Measurements from ENCODE around the gene AIFM3. TPM values are rescaled to one million over a fixed set of nuclear protein-coding genes. Genes with fewer than 3 reads are reported as not detected.

Gene AIFM3
- total RNA-seq, 2 donors from 2014 or later, result 0.58 TPM; not detected in 1

- Mint-ChIP-seq H3K4me1 (ENCODE audit: low read depth) (peaks cover 36% of the 10 kb centered on the region), H3K27me3 (ENCODE audit: low read depth) (no peaks in the 10 kb centered on the region), H3K36me3 (ENCODE audit: insufficient read depth in 2 of 2) (peaks cover 3 to 9% of the 10 kb centered on the region in 2 donors), H3K27ac (no peak overlapping the region), H3K9me3 (peaks cover 3 to 6% of the 10 kb centered on the region in 2 donors), H3K4me3 (no peak overlapping the region)
- DNase-seq (no peak), ATAC-seq (replicated peaks in 1 of 2) (no peak)
Observed at GRCh38 chr22:20977516-20978170, 10.6 kb downstream of the AIFM3 start.

- no peak for ATAC-seq (replicated peaks in 1 of 2)
Observed at GRCh38 chr22:20978419-20978818, 11.4 kb downstream of the AIFM3 start.

GRCh38 chr22:20979243-20979809 lies 12.3 kb downstream of the AIFM3 start:
- peaks cover 3 to 10% of the 10 kb centered on the region in 2 donors for H3K36me3 Mint-ChIP-seq (ENCODE audit: insufficient read depth in 2 of 2)
- H3K27me3 Mint-ChIP-seq (ENCODE audit: low read depth), result no peaks in the 10 kb centered on the region
- DNase-seq (peak; percentile 51 to 67), ATAC-seq (replicated peaks in 1 of 2) (peak; percentile 20 to 66)
- no peak overlapping the region for H3K27ac Mint-ChIP-seq
- peak overlapping the region; percentile 41 to 77 for H3K4me3 Mint-ChIP-seq
- peaks cover 52% of the 10 kb centered on the region for H3K4me1 Mint-ChIP-seq (ENCODE audit: low read depth)
- peaks cover 3 to 6% of the 10 kb centered on the region in 2 donors for H3K9me3 Mint-ChIP-seq

More at GRCh38 chr22:20978419-20978818, 11.4 kb downstream of the AIFM3 start:
- Mint-ChIP-seq H3K27me3 (ENCODE audit: low read depth) (no peaks in the 10 kb centered on the region), H3K4me3 (peak overlapping the region in 1 of 2 donors; percentile 41), H3K27ac (no peak overlapping the region), H3K36me3 (ENCODE audit: insufficient read depth in 2 of 2) (peaks cover 3 to 9% of the 10 kb centered on the region in 2 donors), H3K9me3 (peaks cover 3 to 6% of the 10 kb centered on the region in 2 donors), H3K4me1 (ENCODE audit: low read depth) (peaks cover 44% of the 10 kb centered on the region)
- no peak for DNase-seq

GRCh38 chr22:20979940-20980453 lies 12.9 kb downstream of the AIFM3 start:
- peak overlapping the region in 1 of 2 donors; percentile 0 for H3K4me3 Mint-ChIP-seq
- H3K4me1 Mint-ChIP-seq (ENCODE audit: low read depth), result peaks cover 52% of the 10 kb centered on the region
- H3K27me3 Mint-ChIP-seq (ENCODE audit: low read depth), result no peaks in the 10 kb centered on the region
- H3K9me3 Mint-ChIP-seq, result peaks cover 3 to 6% of the 10 kb centered on the region in 2 donors
- ATAC-seq (replicated peaks in 1 of 2), result no peak
- no peak overlapping the region for H3K27ac Mint-ChIP-seq
- peaks cover 3 to 11% of the 10 kb centered on the region in 2 donors for H3K36me3 Mint-ChIP-seq (ENCODE audit: insufficient read depth in 2 of 2)
- no peak for DNase-seq

GRCh38 chr22:20980523-20980922 lies 13.5 kb downstream of the AIFM3 start:
- H3K36me3 Mint-ChIP-seq (ENCODE audit: insufficient read depth in 2 of 2), result peaks cover 3 to 11% of the 10 kb centered on the region in 2 donors
- no peaks in the 10 kb centered on the region for H3K27me3 Mint-ChIP-seq (ENCODE audit: low read depth)
- ATAC-seq (replicated peaks in 1 of 2), result no peak
- DNase-seq, result no peak
- peaks cover 3 to 6% of the 10 kb centered on the region in 2 donors for H3K9me3 Mint-ChIP-seq
- peaks cover 52% of the 10 kb centered on the region for H3K4me1 Mint-ChIP-seq (ENCODE audit: low read depth)
- H3K27ac Mint-ChIP-seq, result no peak overlapping the region
- H3K4me3 Mint-ChIP-seq, result peak overlapping the region; percentile 95 to 97

GRCh38 chr22:20980938-20981722 lies 14.1 kb downstream of the AIFM3 start:
- H3K27me3 Mint-ChIP-seq (ENCODE audit: low read depth), result no peaks in the 10 kb centered on the region
- no peak for ATAC-seq (replicated peaks in 1 of 2)
- peaks cover 5 to 11% of the 10 kb centered on the region in 2 donors for H3K36me3 Mint-ChIP-seq (ENCODE audit: insufficient read depth in 2 of 2)
- peak overlapping the region; percentile 88 for H3K27ac Mint-ChIP-seq
- peaks cover 52% of the 10 kb centered on the region for H3K4me1 Mint-ChIP-seq (ENCODE audit: low read depth)
- peaks cover 3 to 6% of the 10 kb centered on the region in 2 donors for H3K9me3 Mint-ChIP-seq
- no peak for DNase-seq
- H3K4me3 Mint-ChIP-seq, result peak overlapping the region; percentile 95 to 97

- ATAC-seq (replicated peaks in 1 of 2), result peak; percentile 85 to 91
Observed at GRCh38 chr22:20981787-20982562, 14.9 kb downstream of the AIFM3 start, which contains the start of gene LZTR1. Gene LZTR1, plus strand, starts transcription at chr22:20982297. Its CDS starts 75 bp downstream, at chr22:20982372.

GRCh38 chr22:20982563-20982882 lies 15.5 kb downstream of the AIFM3 start:
- Mint-ChIP-seq H3K4me1 (ENCODE audit: low read depth) (peaks cover 47% of the 10 kb centered on the region), H3K9me3 (peaks cover 3 to 6% of the 10 kb centered on the region in 2 donors), H3K27me3 (ENCODE audit: low read depth) (no peaks in the 10 kb centered on the region), H3K36me3 (ENCODE audit: insufficient read depth in 2 of 2) (peaks cover 8 to 15% of the 10 kb centered on the region in 2 donors), H3K4me3 (peak overlapping the region; percentile 95 to 97), H3K27ac (peak overlapping the region; percentile 85)
- ATAC-seq (replicated peaks in 1 of 2) (peak; percentile 16), DNase-seq (no peak)

More at GRCh38 chr22:20981787-20982562, 14.9 kb downstream of the AIFM3 start, which contains the start of gene LZTR1:
- Mint-ChIP-seq H3K9me3 (peaks cover 3 to 6% of the 10 kb centered on the region in 2 donors), H3K4me1 (ENCODE audit: low read depth) (peaks cover 49% of the 10 kb centered on the region), H3K4me3 (peak within 1 kb of the TSS; percentile 95 to 97), H3K27me3 (ENCODE audit: low read depth) (no peaks in the 10 kb centered on the region), H3K27ac (peak within 1 kb of the TSS; percentile 88), H3K36me3 (ENCODE audit: insufficient read depth in 2 of 2) (peaks cover 8 to 15% of the 10 kb centered on the region in 2 donors)
- DNase-seq, result peak; percentile 81 to 82

GRCh38 chr22:20983081-20983771 lies 16.2 kb downstream of the AIFM3 start:
- DNase-seq (no peak), ATAC-seq (replicated peaks in 1 of 2) (no peak)
- peak overlapping the region; percentile 95 to 97 for H3K4me3 Mint-ChIP-seq
- peak overlapping the region; percentile 85 for H3K27ac Mint-ChIP-seq
- H3K27me3 Mint-ChIP-seq (ENCODE audit: low read depth), result no peaks in the 10 kb centered on the region
- peaks cover 3 to 6% of the 10 kb centered on the region in 2 donors for H3K9me3 Mint-ChIP-seq
- peaks cover 8 to 15% of the 10 kb centered on the region in 2 donors for H3K36me3 Mint-ChIP-seq (ENCODE audit: insufficient read depth in 2 of 2)
- H3K4me1 Mint-ChIP-seq (ENCODE audit: low read depth), result peaks cover 47% of the 10 kb centered on the region

GRCh38 chr22:20985720-20986119 lies 18.7 kb downstream of the AIFM3 start:
- Mint-ChIP-seq H3K36me3 (ENCODE audit: insufficient read depth in 2 of 2) (peaks cover 4 to 7% of the 10 kb centered on the region in 2 donors), H3K9me3 (no peaks in the 10 kb centered on the region)

GRCh38 chr22:20986365-20986764 lies 19.3 kb downstream of the AIFM3 start:
- no peaks in the 10 kb centered on the region for H3K27me3 Mint-ChIP-seq (ENCODE audit: low read depth)
- H3K9me3 Mint-ChIP-seq, result no peaks in the 10 kb centered on the region

More at GRCh38 chr22:20985720-20986119, 18.7 kb downstream of the AIFM3 start:
- Mint-ChIP-seq H3K4me1 (ENCODE audit: low read depth) (peaks cover 27% of the 10 kb centered on the region), H3K4me3 (no peak overlapping the region), H3K27me3 (ENCODE audit: low read depth) (no peaks in the 10 kb centered on the region), H3K27ac (no peak overlapping the region)
- ATAC-seq (replicated peaks in 1 of 2) (no peak), DNase-seq (no peak)

GRCh38 chr22:20987375-20987774 lies 20.3 kb downstream of the AIFM3 start:
- ATAC-seq (replicated peaks in 1 of 2), result no peak
- H3K36me3 Mint-ChIP-seq (ENCODE audit: insufficient read depth in 2 of 2), result peaks cover 4 to 7% of the 10 kb centered on the region in 2 donors
- H3K27me3 Mint-ChIP-seq (ENCODE audit: low read depth), result no peaks in the 10 kb centered on the region
- H3K9me3 Mint-ChIP-seq, result no peaks in the 10 kb centered on the region
- no peak for DNase-seq
- no peak overlapping the region for H3K27ac Mint-ChIP-seq
- H3K4me3 Mint-ChIP-seq, result no peak overlapping the region
- H3K4me1 Mint-ChIP-seq (ENCODE audit: low read depth), result peaks cover 18% of the 10 kb centered on the region

More at GRCh38 chr22:20986365-20986764, 19.3 kb downstream of the AIFM3 start:
- no peak for DNase-seq
- Mint-ChIP-seq H3K36me3 (ENCODE audit: insufficient read depth in 2 of 2) (peaks cover 4 to 7% of the 10 kb centered on the region in 2 donors), H3K4me3 (no peak overlapping the region), H3K27ac (peak overlapping the region; percentile 1), H3K4me1 (ENCODE audit: low read depth) (peaks cover 21% of the 10 kb centered on the region)
- ATAC-seq (replicated peaks in 1 of 2), result no peak

Data from activated T-cell treated with anti-CD3 and anti-CD28 coated beads, Interleukin-2, amount 50 U/mL, for 72 hours (primary cell).